Aorta (tissue), 5 donors: ENCODE results near the gene PHF5A. TPM values are rescaled to one million over a fixed set of nuclear protein-coding genes. Genes with fewer than 3 reads are reported as not detected.

Source experiments
- ATAC-seq: fragments of 200-7000 bp; cut with Tn5 transposase; one replicate; pipeline ENCODE4 v1.9.1; 2022; ENCODE audit warnings: moderate library complexity; ENCODE audit not compliant: low FRiP score
- DNase-seq, 2 donors: peaks; one replicate each; pipeline ENCODE4 v3.0.0-alpha.2; 2020
- H3K27ac ChIP-seq, 2 donors: one replicate each; pipeline ENCODE4 v1.5.1; 2013; ENCODE audit warnings: low read length in 2 of 2, mild to moderate bottlenecking in 2 of 2, moderate library complexity in 2 of 2, control low read depth in 1 of 2, inconsistent platforms in 1 of 2, low read depth in 1 of 2
- H3K27me3 ChIP-seq, 2 donors: one replicate each; pipeline ENCODE4 v1.6.1; 2013; ENCODE audit warnings: control low read depth in 1 of 2, low read length in 1 of 2, mild to moderate bottlenecking in 1 of 2, moderate library complexity in 1 of 2; ENCODE audit not compliant: insufficient read depth in 2 of 2, control insufficient read depth in 1 of 2
- H3K36me3 ChIP-seq, 2 donors: one replicate each; pipeline ENCODE4 v1.6.1; 2013; ENCODE audit warnings: control low read depth in 1 of 2, low read length in 1 of 2, mild to moderate bottlenecking in 1 of 2; ENCODE audit not compliant: insufficient read depth in 2 of 2, control insufficient read depth in 1 of 2
- H3K4me1 ChIP-seq, 2 donors: one replicate each; pipeline ENCODE4 v1.6.1; 2013; ENCODE audit warnings: low read length in 2 of 2, control low read depth in 1 of 2, mild to moderate bottlenecking in 1 of 2, moderate library complexity in 1 of 2; ENCODE audit not compliant: insufficient read depth in 2 of 2, control insufficient read depth in 1 of 2
- H3K4me3 ChIP-seq, 2 donors: one replicate each; pipeline ENCODE4 v1.5.1; 2013; ENCODE audit warnings: low read length in 2 of 2, control low read depth in 1 of 2, mild to moderate bottlenecking in 1 of 2
- H3K9me3 ChIP-seq: one replicate; pipeline ENCODE4 v1.6.1; 2013; ENCODE audit warnings: mild to moderate bottlenecking, low read length; ENCODE audit not compliant: control insufficient read depth
- WGBS, 2 donors: extraction: QIAGEN DNeasy Blood & Tissue Kit; methylation state at CpG; one replicate each; pipeline ENCODE4 v1.1.7; 2013; 5-methylcytosine and 5-hydroxymethylcytosine counted together
- intact Hi-C, 2 donors: fragments of 100-400 bp; cut with DNase I; formaldehyde crosslinking; loops; one replicate each; pipeline versions ENCODE4 v1.14.2 to v1.15.0; 2022
- polyA plus RNA-seq, 2 donors: library from polyadenylated mRNA; stranded (reverse); fragments of 200-250 nt; gene quantifications; one replicate each; pipeline ENCODE4 v1.2.3, GENCODE V29; 2013
- total RNA-seq, 2 donors: library from RNA; stranded (reverse); fragmentation: NEBNext Ultra II Directional; extraction: Animal tissue kit (Norgen Biotek cat#: 25700); gene quantifications; one replicate each; pipeline ENCODE4 v1.2.1, GENCODE V29; 2021
- donor health status: healthy with polysubstance abuse.
- donor health status: Bipolar disorder and iron deficiency.
- donor health status: DM: no; HTN: no; CAD: no.
- donor health status: DM: no; HTN: no; CAD: no.
- donor health status: DM: yes; HTN: yes; CAD: no.

The PHF5A gene
- total and polyA plus RNA-seq, 4 donors = 22.5 to 43.1 (median 28.4) TPM

- intact Hi-C loops = no loop called here
- no peak for DNase-seq
- no peak for ATAC-seq
- Histone ChIP-seq H3K9me3 (no peaks in the 10 kb centered on the region), H3K4me3 (no peak overlapping the region), H3K4me1 (no peaks in the 10 kb centered on the region), H3K27me3 (no peaks in the 10 kb centered on the region), H3K27ac (peak overlapping the region in 1 of 2 donors; percentile 79), H3K36me3 (no peaks in the 10 kb centered on the region)
- WGBS, 2 donors = 94% methylated on average over 9 of the region's 9 CpGs
Observed at GRCh38 chr22:41418717-41419116, 49.8 kb downstream of the PHF5A start.

DNA sequence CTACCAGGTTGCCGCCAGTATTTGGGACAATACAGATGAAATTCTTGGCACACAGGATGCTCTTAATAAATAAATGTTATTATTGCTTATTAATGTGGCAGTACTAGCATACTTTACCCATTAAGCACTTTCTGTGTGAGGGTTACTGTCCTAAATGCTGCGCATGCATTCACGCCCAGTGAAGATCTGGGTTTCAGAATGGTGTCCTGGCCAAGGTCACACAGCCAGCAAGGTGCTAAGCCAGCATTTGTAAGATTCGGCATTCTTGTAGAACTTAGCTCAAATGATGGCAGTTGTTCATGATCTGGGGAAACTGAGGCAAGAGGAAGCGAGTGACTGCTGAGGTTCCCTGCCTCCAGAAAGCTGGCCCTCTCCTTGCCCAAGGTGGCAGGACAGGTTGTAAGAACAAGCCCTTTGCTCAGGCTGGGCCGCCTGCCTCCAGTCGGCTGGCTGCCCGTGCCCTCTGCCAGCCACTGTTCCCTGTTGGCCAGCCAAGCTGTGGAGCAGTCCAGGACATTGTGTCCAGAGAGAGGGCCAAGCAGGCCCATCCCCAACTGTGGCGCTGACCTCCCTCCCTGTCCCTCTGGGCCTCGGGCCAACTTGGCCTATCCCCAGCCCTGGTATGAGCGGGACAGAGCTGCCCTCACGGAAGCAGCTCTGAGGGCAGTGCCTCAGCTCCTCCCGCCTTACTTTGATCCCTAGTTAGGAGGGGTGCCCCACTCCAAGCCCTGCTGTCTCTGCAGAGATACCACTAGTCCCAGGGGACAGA, 50.7 kb downstream of the PHF5A start:
- no peaks in the 10 kb centered on the region for H3K36me3 ChIP-seq
- no peak overlapping the region for H3K4me3 ChIP-seq
- DNase-seq (peak; percentile 91 to 98), ATAC-seq (peak; percentile 85)
- 8 to 13% methylated on average over 13 of the region's 13 CpGs for WGBS, 2 donors
- intact Hi-C loops = no loop called here
- no peaks in the 10 kb centered on the region for H3K4me1 ChIP-seq
- H3K27ac ChIP-seq = peak overlapping the region; percentile 65 to 79
- H3K27me3 ChIP-seq = no peaks in the 10 kb centered on the region
- no peaks in the 10 kb centered on the region for H3K9me3 ChIP-seq

- ATAC-seq (no peak), DNase-seq (no peak)
- Histone ChIP-seq H3K9me3 (no peaks in the 10 kb centered on the region), H3K36me3 (no peaks in the 10 kb centered on the region), H3K4me1 (no peaks in the 10 kb centered on the region), H3K27me3 (no peaks in the 10 kb centered on the region), H3K27ac (peak overlapping the region in 1 of 2 donors; percentile 41), H3K4me3 (no peak overlapping the region)
- WGBS, 2 donors = 85 to 91% methylated on average over 4 of the region's 4 CpGs
- intact Hi-C loops = no loop called here
Observed at GRCh38 chr22:41415554-41415953, 52.9 kb downstream of the PHF5A start.

GRCh38 chr22:41411021-41411851, 57.3 kb downstream of the PHF5A start:
- DNase-seq (no peak), ATAC-seq (no peak)
- intact Hi-C loops = loop anchor here in 1 of 2 donors (2.0 kb wide), 1 partner anchor 36 kb away; the partner anchor contains the start of gene TOB2
- H3K36me3 ChIP-seq = no peaks in the 10 kb centered on the region
- peak overlapping the region; percentile 62 to 93 for H3K27ac ChIP-seq
- H3K4me3 ChIP-seq = no peak overlapping the region
- H3K9me3 ChIP-seq = no peaks in the 10 kb centered on the region
- no peaks in the 10 kb centered on the region for H3K27me3 ChIP-seq
- 55 to 63% methylated on average over 11 of the region's 11 CpGs for WGBS, 2 donors
- H3K4me1 ChIP-seq = no peaks in the 10 kb centered on the region

DNA sequence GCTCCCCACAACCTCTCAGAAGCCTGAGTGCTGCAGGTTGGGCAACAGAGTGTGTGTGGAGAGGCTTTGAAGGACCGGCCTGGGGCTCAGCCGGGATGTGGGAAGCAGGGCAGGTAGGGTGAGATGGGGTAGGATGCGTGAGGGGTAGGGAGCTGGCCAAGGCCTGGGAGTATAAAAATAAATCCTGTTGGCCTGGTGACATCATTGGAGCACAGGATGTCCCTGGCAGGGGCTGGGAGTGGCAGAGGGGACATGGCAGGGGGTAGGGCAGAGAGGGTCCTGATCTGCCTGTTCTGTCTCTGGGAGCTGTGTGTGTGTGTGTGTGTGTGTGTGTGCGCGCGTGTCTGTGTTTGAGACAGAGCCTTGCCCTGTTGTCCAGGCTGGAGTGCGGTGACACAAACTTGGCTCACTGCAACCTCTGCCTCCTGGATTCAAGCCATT, 58.2 kb downstream of the PHF5A start:
- peak; percentile 13 for ATAC-seq
- no peaks in the 10 kb centered on the region for H3K4me1 ChIP-seq
- H3K9me3 ChIP-seq = no peaks in the 10 kb centered on the region
- no peak overlapping the region for H3K4me3 ChIP-seq
- DNase-seq = peak in 1 of 2 donors; percentile 78
- 12 to 17% methylated on average over 7 of the region's 7 CpGs for WGBS, 2 donors
- no peaks in the 10 kb centered on the region for H3K27me3 ChIP-seq
- no peaks in the 10 kb centered on the region for H3K36me3 ChIP-seq
- H3K27ac ChIP-seq = peak overlapping the region in 1 of 2 donors; percentile 93
- intact Hi-C loops = loop anchor here in 1 of 2 donors (2.0 kb wide), 1 partner anchor 36 kb away; the partner anchor contains the start of gene TOB2

Other genes with a start within 250 kb of the PHF5A start
- gene CHADL, start 227.8 kb downstream of the PHF5A start, total RNA-seq = 1 to 10 TPM; 1.2 to 2.7 TPM
- 1 to 10 TPM in 1 of 2 donors, not detected in 1; 7.0 TPM for gene CHADL, start 227.8 kb downstream of the PHF5A start, polyA plus RNA-seq
- 10 to 100 TPM; 29.7 to 34.6 TPM for gene RANGAP1, start 182.5 kb downstream of the PHF5A start, total RNA-seq
- 10 to 100 TPM; 14.8 to 20.3 TPM for gene RANGAP1, start 182.5 kb downstream of the PHF5A start, polyA plus RNA-seq
- 10 to 100 TPM; 34.8 to 50.0 TPM for gene ZC3H7B, start 167.2 kb downstream of the PHF5A start, total RNA-seq
- 10 to 100 TPM; 14.8 to 23.7 TPM for gene ZC3H7B, start 167.2 kb downstream of the PHF5A start, polyA plus RNA-seq
- 10 to 100 TPM in 1 of 2 donors, 1 to 10 TPM in 1; 8.6 to 23.3 TPM for gene TEF, start 86.8 kb downstream of the PHF5A start, total RNA-seq
- gene TEF, start 86.8 kb downstream of the PHF5A start, polyA plus RNA-seq = 10 to 100 TPM in 1 of 2 donors, 1 to 10 TPM in 1; 9.0 to 19.4 TPM
- gene TOB2, start 21.9 kb downstream of the PHF5A start, total RNA-seq = 10 to 100 TPM; 47.7 to 55.9 TPM
- 10 to 100 TPM; 12.9 to 15.5 TPM for gene TOB2, start 21.9 kb downstream of the PHF5A start, polyA plus RNA-seq
- 10 to 100 TPM; 53.7 to 60.7 TPM for gene ACO2, start 425 bp upstream of the PHF5A start, total RNA-seq
- 10 to 100 TPM; 39.5 to 49.6 TPM for gene ACO2, start 425 bp upstream of the PHF5A start, polyA plus RNA-seq
- gene POLR3H, start 75.8 kb upstream of the PHF5A start, total RNA-seq = 10 to 100 TPM; 25.3 to 29.2 TPM
- gene POLR3H, start 75.8 kb upstream of the PHF5A start, polyA plus RNA-seq = 10 to 100 TPM in 1 of 2 donors, 1 to 10 TPM in 1; 9.4 to 21.0 TPM
- 10 to 100 TPM; 28.2 to 76.9 TPM for gene CSDC2, start 92.3 kb upstream of the PHF5A start, total RNA-seq
- gene CSDC2, start 92.3 kb upstream of the PHF5A start, polyA plus RNA-seq = 100 to 1,000 TPM in 1 of 2 donors, 10 to 100 TPM in 1; 19.2 to 129 TPM
- 10 to 100 TPM; 23.8 to 25.2 TPM for gene PMM1, start 121.1 kb upstream of the PHF5A start, total RNA-seq
- 100 to 1,000 TPM in 1 of 2 donors, 10 to 100 TPM in 1; 43.6 to 101 TPM for gene PMM1, start 121.1 kb upstream of the PHF5A start, polyA plus RNA-seq
- gene DESI1, start 152.4 kb upstream of the PHF5A start, total RNA-seq = 10 to 100 TPM; 21.1 to 21.5 TPM
- gene DESI1, start 152.4 kb upstream of the PHF5A start, polyA plus RNA-seq = 10 to 100 TPM in 1 of 2 donors, 1 to 10 TPM in 1; 6.4 to 11.9 TPM
- gene XRCC6, start 152.6 kb upstream of the PHF5A start, total RNA-seq = 100 to 1,000 TPM; 131 to 132 TPM
- gene XRCC6, start 152.6 kb upstream of the PHF5A start, polyA plus RNA-seq = 100 to 1,000 TPM in 1 of 2 donors, 10 to 100 TPM in 1; 93.7 to 124 TPM
- gene SNU13, start 220.2 kb upstream of the PHF5A start, total RNA-seq = 10 to 100 TPM; 82.8 to 84.8 TPM
- 100 to 1,000 TPM in 1 of 2 donors, 10 to 100 TPM in 1; 99.8 to 105 TPM for gene SNU13, start 220.2 kb upstream of the PHF5A start, polyA plus RNA-seq
- gene MEI1, start 230.8 kb upstream of the PHF5A start, total RNA-seq = 1 to 10 TPM; 1.4 to 2.0 TPM
- gene MEI1, start 230.8 kb upstream of the PHF5A start, polyA plus RNA-seq = under 1 TPM in 1 of 2 donors, not detected in 1; 0.49 TPM